Measurements from ENCODE around the gene TUBAL3.
"Not testable (repeated sequence)": the region's sequence is repeated elsewhere in the genome, so short reads cannot be mapped to it uniquely, and the experiment has no call there.

Gene TUBAL3

DNA sequence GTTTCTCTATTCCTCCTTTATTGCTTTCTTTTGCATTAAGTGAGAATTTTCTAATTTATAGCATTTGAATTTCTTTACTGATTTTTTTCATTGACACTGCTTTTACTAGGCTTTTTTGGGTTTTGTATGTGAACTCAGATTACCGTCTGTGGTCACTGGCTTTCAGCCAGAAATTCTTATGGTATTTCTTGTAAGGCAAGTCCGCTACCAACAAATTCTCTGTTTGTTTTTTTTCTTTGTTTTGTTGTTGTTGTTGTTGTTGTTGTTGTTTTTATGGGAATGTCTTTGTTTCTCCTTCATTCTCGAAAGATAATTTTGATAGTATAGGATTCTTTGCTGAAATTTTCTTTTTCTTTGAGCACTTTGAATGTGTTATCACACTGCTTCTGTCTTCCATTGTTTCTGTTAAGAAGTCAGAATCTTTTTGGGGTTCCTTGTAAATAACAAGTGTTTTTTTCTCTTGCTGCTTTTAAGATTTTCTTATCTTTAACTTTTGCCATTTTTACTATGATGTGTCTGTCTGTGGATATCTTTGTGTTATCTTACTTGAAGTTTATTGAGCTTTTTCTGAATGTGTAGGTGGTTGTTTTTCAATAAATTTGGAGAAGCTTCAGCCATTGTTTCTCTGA is 15.0 kb upstream of the TUBAL3 start:
- no peak for DNase-seq

DNA sequence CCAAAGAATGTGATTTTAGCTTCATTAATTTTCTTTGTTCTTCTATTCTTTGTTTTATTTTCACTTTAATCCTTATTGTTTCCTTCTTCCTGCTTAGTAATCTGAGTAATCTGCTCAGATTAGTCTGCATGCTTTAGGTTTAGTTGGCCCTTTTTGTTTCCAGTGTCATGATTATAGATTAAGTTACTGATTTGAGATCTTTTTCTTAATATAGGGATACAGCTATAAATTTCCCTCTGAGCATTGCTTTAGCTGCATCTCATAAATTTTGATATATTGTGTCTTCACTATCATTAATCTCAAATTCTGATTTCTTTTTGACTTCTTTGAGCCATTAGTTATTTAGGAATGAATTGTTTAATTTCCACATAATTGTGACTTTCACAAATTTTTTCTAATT is 14.0 kb upstream of the TUBAL3 start:
- DNase-seq: no peak

GRCh38 chr10:5416981-5417380 is 12.4 kb upstream of the TUBAL3 start:
- DNase-seq: no peak

GRCh38 chr10:5413012-5413938 is 8.6 kb upstream of the TUBAL3 start:
- DNase-seq: peak; percentile 56

DNA sequence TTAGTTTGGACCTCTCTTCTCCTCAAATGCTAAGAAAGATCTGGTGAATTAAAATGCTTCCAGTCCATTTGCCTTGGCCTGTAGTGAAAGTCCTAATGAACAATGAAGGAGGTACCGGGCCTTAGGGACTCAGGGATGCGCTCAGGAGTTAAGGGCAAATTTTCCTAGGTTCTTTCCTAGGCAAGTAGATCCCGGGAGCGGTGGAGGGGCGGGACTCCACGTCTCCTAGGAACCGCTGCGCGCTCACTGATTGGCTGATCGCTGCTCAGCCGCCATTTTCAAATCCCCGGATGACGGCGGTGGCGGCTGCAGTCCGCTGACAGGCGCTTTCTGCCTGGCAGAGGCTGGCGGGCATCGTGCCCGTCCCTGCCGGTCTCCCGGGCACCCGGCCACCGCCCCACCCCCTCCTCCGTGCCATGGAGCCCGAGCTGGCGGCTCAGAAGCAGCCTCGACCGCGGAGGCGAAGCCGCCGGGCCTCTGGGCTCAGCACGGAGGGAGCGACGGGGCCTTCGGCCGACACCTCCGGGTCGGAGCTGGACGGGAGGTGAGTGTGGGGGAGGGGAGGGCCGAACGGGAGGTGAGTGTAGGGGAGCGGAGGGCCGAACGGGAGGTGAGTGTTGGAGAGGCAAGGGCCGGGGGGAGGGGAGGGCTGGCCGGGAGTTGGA is 7.8 kb upstream of the TUBAL3 start, which contains the start of gene NET1:
Gene NET1, plus strand, starts transcription at position 281 of the 665 bp plus-strand sequence. Its CDS starts 136 bp downstream, at position 417.
- peak; percentile 96 for DNase-seq

GRCh38 chr10:5411941-5412276 is 7.3 kb upstream of the TUBAL3 start:
- DNase-seq: no peak

DNA sequence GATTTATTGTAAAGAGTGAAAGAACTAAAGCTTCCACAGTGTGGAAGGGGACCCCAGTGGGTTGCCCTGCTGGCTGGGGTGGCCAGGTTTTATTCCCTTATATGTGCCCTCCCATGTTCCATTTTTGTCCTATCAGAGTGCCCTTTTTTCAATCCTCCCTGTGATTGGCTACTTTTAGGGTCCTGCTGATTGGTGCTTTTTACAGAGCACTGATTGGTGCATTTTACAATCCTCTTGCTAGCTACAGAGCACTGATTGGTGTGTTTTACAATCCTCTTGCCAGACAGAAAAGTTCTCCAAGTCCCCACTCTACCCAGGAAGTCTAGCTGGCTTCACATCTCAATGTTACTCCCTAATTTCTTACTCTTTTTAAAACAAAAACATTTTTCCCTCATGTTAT is 6.2 kb upstream of the TUBAL3 start:
- DNase-seq: not testable (repeated sequence)

DNA sequence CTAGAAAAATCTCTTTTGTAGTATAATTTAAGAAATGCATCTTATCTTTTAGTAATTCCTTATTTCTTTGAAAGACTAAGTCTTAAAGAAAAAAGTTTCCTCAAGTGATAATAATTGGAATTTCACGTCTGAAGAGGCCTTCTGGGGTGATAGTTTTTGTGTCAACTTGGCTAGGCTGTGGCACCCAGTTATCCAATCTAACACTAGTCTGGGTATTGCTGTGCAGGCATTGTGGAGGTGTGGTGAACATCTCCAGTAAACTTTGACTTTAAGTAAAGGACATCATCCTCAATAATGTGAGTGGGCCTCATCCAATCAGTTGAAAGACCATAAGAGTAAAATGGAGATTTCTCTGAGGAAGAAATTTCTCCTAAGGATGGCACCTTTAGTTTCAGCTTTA is 2.3 kb upstream of the TUBAL3 start:
- no peak for DNase-seq

DNA sequence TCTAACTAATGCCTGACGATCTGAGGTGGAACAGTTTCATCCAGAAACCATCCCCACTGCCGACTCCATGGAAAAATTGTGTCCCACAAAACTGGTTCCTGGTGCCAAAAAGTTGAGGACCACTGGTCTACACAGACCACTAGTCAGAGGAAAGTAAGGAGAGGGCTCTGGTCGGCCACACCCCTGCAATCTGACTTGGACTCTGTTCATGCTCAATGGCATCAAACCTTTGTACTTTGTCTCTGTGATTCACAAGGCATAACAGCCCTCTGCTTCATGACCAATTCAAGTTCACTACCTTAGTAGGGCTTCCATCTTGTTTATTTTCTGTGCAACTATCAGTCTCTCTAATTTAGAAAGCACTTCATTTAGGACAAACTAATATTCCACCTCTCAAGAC is 1.8 kb downstream of the TUBAL3 start:
- no peak for DNase-seq

DNA sequence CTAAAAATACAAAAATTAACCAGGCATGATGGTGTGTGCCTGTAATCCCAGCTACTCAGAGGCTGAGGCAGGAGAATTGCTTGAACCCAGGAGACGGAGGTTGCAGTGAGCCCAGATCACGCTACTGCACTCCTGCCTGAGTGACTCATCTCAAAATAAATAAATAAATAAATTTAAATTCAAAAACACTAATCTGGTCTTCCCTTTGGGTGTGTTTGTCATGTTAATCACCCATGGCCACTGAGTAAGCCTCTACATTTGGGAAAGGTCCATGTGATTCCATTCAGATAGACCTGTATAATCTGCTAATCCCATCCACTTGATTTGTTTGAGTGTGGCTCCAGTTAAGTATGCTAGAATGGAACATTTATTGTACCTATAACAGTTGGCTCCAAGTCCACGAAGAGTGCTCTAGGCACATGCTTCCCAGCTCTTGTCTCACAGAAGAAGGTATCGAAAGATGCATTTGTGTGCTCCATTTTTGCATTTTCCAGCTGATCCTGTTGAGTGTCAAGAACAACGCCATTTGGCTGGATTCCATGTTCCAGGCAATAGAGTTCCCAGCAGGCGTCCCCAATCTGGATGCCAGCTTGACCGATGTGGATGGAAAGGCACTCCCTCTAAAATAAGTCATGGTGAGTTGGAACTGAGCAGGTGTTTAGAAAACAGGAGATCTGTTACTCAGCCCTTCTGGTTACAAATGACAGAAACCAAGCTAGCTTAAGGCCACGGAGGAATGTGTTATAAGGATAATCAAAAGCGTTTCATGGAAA is 4.0 kb downstream of the TUBAL3 start:
- DNase-seq: no peak

- no peak for DNase-seq
These were observed 5.3 kb downstream of the TUBAL3 start for GRCh38 chr10:5399332-5399731.

- peak; percentile 16 for DNase-seq
These were observed 7.9 kb downstream of the TUBAL3 start for GRCh38 chr10:5396556-5397300.

- no peak for DNase-seq
These were observed 9.5 kb downstream of the TUBAL3 start for GRCh38 chr10:5395168-5395567.

DNA sequence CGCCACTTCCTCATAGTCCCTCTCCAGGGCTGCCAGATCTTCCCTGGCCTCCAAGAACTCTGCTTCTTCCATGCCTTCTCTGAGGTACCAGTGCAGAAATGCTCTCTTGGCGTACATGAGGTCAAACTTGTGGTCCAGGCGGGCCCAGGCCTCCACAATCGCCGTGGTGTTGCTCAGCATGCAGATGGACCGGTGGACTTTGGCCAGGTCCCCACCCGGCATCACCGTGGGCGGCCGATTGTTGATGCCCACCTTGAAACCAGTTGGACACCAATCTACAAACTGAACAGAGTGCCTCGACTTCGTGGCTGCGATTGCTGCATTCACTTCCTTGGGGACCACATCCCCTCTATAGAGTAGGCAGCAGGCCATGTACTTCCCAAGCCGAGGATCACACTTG is 11.1 kb downstream of the TUBAL3 start:
- no peak for DNase-seq

- DNase-seq: no peak
These were observed 12.8 kb downstream of the TUBAL3 start for GRCh38 chr10:5391790-5392189.

DNA sequence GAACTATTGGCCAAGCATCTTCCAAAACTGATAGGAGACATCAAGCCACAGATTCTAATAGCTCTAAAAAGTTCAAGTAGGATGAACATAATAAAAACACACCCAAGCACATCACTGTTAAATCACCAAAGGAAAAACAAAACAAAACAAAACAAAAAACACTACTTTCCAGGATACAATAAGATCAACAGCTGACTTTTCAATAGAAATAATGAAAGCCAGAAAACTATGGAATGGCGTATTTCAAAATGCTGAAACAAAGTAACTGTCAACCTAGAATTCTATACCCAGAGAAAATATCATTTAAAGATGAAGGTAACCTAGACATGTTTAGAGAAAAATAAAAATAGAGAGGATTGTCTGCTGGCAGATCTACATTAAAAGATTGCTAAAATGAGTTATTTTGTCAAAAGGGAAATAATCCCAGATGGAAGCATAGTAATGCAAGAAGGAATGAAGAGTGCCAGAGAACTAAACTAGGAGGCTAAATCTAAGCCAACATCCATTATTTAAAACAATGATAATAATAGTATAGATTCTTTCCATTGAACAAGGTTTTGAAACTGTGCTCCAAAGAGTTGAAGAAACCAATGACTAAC is 13.9 kb downstream of the TUBAL3 start:
- DNase-seq: no peak

GRCh38 chr10:5387169-5387568 is 17.5 kb downstream of the TUBAL3 start:
- no peak for DNase-seq

- DNase-seq: no peak
These were observed 19.4 kb downstream of the TUBAL3 start for GRCh38 chr10:5385224-5385623.

- DNase-seq: no peak
These were observed 23.4 kb downstream of the TUBAL3 start for GRCh38 chr10:5381187-5381586.

DNA sequence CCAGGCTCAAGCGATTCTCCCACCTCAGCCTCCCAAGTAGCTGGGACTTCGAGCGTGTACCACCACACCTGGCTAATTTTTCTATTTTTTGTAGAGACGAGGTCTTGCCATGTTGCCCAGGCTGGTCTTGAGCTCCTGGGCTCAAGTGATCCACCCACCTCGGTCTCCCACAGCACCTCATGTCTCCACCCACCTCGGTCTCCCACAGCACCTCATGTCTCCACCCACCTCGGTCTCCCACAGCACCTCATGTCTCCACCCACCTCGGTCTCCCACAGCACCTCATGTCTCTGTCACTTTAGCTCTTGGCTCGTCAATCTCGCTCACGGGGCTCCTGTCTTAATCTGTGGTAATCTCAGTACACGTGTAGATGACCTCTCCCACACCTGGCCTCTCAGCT is 24.2 kb downstream of the TUBAL3 start:
- not testable (repeated sequence) for DNase-seq

DNA sequence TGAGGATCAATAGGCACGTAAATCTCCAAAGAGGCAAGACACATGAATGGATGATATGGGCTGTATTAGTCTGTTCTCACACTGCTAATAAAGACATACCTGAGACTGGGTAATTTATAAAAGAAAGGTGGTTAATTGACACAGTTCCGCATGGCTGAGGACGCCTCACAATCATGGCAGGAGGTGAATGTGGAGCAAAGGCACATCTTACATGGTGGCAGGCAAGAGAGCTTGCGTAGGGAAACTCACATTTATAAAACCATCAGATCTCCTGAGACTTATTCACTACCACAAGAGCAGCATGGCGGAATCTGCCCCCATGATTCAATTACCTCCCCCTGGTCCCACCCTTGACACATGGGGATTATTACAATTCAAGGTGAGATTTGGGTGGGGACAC is 25.4 kb downstream of the TUBAL3 start:
- DNase-seq: not testable (repeated sequence)

DNA sequence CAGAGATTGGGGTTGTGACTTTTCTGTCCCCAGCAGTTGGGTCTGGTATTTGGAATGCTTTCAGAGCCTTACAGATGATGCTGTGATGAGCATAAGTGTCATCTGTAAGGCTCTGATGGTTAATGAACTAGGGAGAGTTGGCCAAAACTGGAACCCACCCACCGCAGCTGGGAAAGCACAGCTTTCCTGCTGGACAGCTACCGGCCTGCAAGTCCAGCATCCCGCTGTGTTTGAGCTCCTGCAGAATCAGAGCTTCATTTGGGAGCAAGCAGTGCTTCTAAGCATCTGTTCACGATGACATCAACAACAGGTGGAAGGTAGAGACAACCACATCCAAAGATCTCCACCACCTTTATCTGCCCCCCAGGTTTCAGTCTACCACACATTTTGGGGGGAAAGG is 28.2 kb downstream of the TUBAL3 start:
- no peak for DNase-seq
